IPS DF 6.9 (cell line): ENCODE results near the gene STATH.
"Not testable (repeated sequence)": the region's sequence is repeated elsewhere in the genome, so short reads cannot be mapped to it uniquely, and the experiment has no call there.

ENCODE experiments used
- DNase-seq: peaks from one replicate; pipeline ENCODE4 v3.0.0-alpha.2; 2013; ENCODE audit warnings: low read depth, low spot score
- H3K27ac ChIP-seq: one replicate; pipeline ENCODE4 v1.5.1; 2013; ENCODE audit warnings: low read length, control low read depth
- H3K27me3 ChIP-seq: 2 replicates; pipeline ENCODE4 v1.6.1; 2013; ENCODE audit warnings: mild to moderate bottlenecking, low read length; ENCODE audit not compliant: control insufficient read depth, insufficient read depth
- H3K36me3 ChIP-seq: 2 replicates; pipeline ENCODE4 v1.6.1; 2013; ENCODE audit warnings: low read length; ENCODE audit not compliant: control insufficient read depth, insufficient read depth
- H3K4me1 ChIP-seq: 2 replicates; pipeline ENCODE4 v1.6.1; 2013; ENCODE audit warnings: low read length; ENCODE audit not compliant: control insufficient read depth, insufficient read depth
- H3K4me3 ChIP-seq: 2 replicates; pipeline ENCODE4 v1.5.1; 2013; ENCODE audit warnings: mild to moderate bottlenecking, low read length
- H3K9me3 ChIP-seq: 2 replicates; pipeline ENCODE4 v1.6.1; 2013; ENCODE audit warnings: low read length, inconsistent platforms; ENCODE audit not compliant: control insufficient read depth, insufficient read depth
- WGBS: extraction: QIAGEN DNeasy Blood & Tissue Kit; methylation state at CpG from one replicate; pipeline ENCODE4 v1.1.7; 2013; ENCODE audit warnings: mixed read lengths, missing lambda C conversion rate; ENCODE audit not compliant: insufficient read length, insufficient coverage; 5-methylcytosine and 5-hydroxymethylcytosine counted together

The STATH gene

GRCh38 chr4:69999420-69999819 is 3.7 kb downstream of the STATH start:
- Histone ChIP-seq H3K36me3 (no peaks in the 10 kb centered on the region), H3K27ac (no peak overlapping the region), H3K27me3 (no peaks in the 10 kb centered on the region), H3K4me3 (no peak overlapping the region), H3K9me3 (no peaks in the 10 kb centered on the region), H3K4me1 (no peaks in the 10 kb centered on the region)
- WGBS, result no CpG with 5 or more reads among the region's 3 CpGs
- DNase-seq, result no peak

- no CpG with 5 or more reads among the region's 1 CpG for WGBS
- H3K27ac ChIP-seq, result no peak overlapping the region
- H3K27me3 ChIP-seq, result no peaks in the 10 kb centered on the region
- DNase-seq, result no peak
- no peaks in the 10 kb centered on the region for H3K9me3 ChIP-seq
- no peak overlapping the region for H3K4me3 ChIP-seq
- no peaks in the 10 kb centered on the region for H3K4me1 ChIP-seq
- no peaks in the 10 kb centered on the region for H3K36me3 ChIP-seq
These were observed 4.9 kb downstream of the STATH start for GRCh38 chr4:70000711-70001110.

GRCh38 chr4:70002507-70002906 is 6.7 kb downstream of the STATH start:
- Histone ChIP-seq H3K9me3 (no peaks in the 10 kb centered on the region), H3K36me3 (no peaks in the 10 kb centered on the region), H3K4me1 (no peaks in the 10 kb centered on the region), H3K4me3 (no peak overlapping the region), H3K27ac (no peak overlapping the region), H3K27me3 (no peaks in the 10 kb centered on the region)
- DNase-seq, result no peak

GRCh38 chr4:70008771-70009170 is 13.0 kb downstream of the STATH start:
- DNase-seq, result no peak
- H3K4me1 ChIP-seq, result no peaks in the 10 kb centered on the region
- no peaks in the 10 kb centered on the region for H3K9me3 ChIP-seq
- WGBS, result no CpG with 5 or more reads among the region's 3 CpGs
- H3K36me3 ChIP-seq, result no peaks in the 10 kb centered on the region
- H3K27ac ChIP-seq, result no peak overlapping the region
- no peak overlapping the region for H3K4me3 ChIP-seq
- no peaks in the 10 kb centered on the region for H3K27me3 ChIP-seq

GRCh38 chr4:70019006-70019405 is 23.2 kb downstream of the STATH start:
- not testable (repeated sequence) for DNase-seq, H3K27ac ChIP-seq, H3K27me3 ChIP-seq

GRCh38 chr4:70023218-70023617 is 27.5 kb downstream of the STATH start:
- Histone ChIP-seq H3K9me3 (no peaks in the 10 kb centered on the region), H3K27me3 (no peaks in the 10 kb centered on the region), H3K4me3 (no peak overlapping the region), H3K27ac (no peak overlapping the region), H3K4me1 (no peaks in the 10 kb centered on the region), H3K36me3 (no peaks in the 10 kb centered on the region)
- no CpG with 5 or more reads among the region's 2 CpGs for WGBS
- DNase-seq, result no peak

More at GRCh38 chr4:70019006-70019405, 23.2 kb downstream of the STATH start:
- not testable (repeated sequence) for H3K4me1 ChIP-seq, H3K36me3 ChIP-seq, H3K4me3 ChIP-seq, H3K9me3 ChIP-seq
- no CpG with 5 or more reads among the region's 10 CpGs for whole genome bisulfite sequencing

GRCh38 chr4:70027011-70027410 is 31.2 kb downstream of the STATH start:
- WGBS, result no CpG with 5 or more reads among the region's 5 CpGs
- Histone ChIP-seq H3K4me1 (no peaks in the 10 kb centered on the region), H3K27me3 (no peaks in the 10 kb centered on the region), H3K27ac (no peak overlapping the region), H3K36me3 (no peaks in the 10 kb centered on the region), H3K9me3 (no peaks in the 10 kb centered on the region), H3K4me3 (no peak overlapping the region)
- no peak for DNase-seq

- H3K4me3 ChIP-seq, H3K27ac ChIP-seq, H3K27me3 ChIP-seq, H3K36me3 ChIP-seq, DNase-seq, H3K9me3 ChIP-seq, H3K4me1 ChIP-seq: not testable (repeated sequence)
- no CpG with 5 or more reads among the region's 7 CpGs for WGBS
These were observed 32.4 kb downstream of the STATH start, which contains the start of gene HTN3 for GRCh38 chr4:70028159-70028558. Gene HTN3, plus strand, starts transcription at chr4:70028459. Its CDS starts 2,282 bp downstream, at chr4:70030741.

- H3K9me3 ChIP-seq, H3K4me3 ChIP-seq, H3K36me3 ChIP-seq, H3K27ac ChIP-seq, H3K4me1 ChIP-seq, H3K27me3 ChIP-seq, DNase-seq: not testable (repeated sequence)
- no CpG with 5 or more reads among the region's 18 CpGs for WGBS
These were observed 41.8 kb downstream of the STATH start for GRCh38 chr4:70037559-70037958.

- not testable (repeated sequence) for H3K36me3 ChIP-seq, H3K4me1 ChIP-seq, H3K27me3 ChIP-seq, DNase-seq, H3K27ac ChIP-seq, H3K4me3 ChIP-seq, H3K9me3 ChIP-seq
These were observed 44.2 kb downstream of the STATH start for GRCh38 chr4:70039928-70040327.

- WGBS, result no CpG with 5 or more reads among the region's 7 CpGs
- no peaks in the 10 kb centered on the region for H3K36me3 ChIP-seq
These were observed 46.0 kb downstream of the STATH start for GRCh38 chr4:70041652-70042286.

More at GRCh38 chr4:70041652-70042286, 46.0 kb downstream of the STATH start:
- DNase-seq, result no peak
- Histone ChIP-seq H3K27ac (no peak overlapping the region), H3K4me1 (no peaks in the 10 kb centered on the region), H3K4me3 (no peak overlapping the region), H3K9me3 (no peaks in the 10 kb centered on the region), H3K27me3 (no peaks in the 10 kb centered on the region)
